ENCODE data around the gene RALGAPA2. TPM values are rescaled to one million over a fixed set of nuclear protein-coding genes. Genes with fewer than 3 reads are reported as not detected.

Gene RALGAPA2
- polyA plus RNA-seq, 1 of the 3 experiments (the other 2 are of a cell fraction): 1.0 TPM

GRCh38 chr20:20710443-20711315 is 1.8 kb downstream of the RALGAPA2 start (continued):
- TF ChIP-seq REST (IDR thresholded peaks at IDR 0.05; ENCODE audit: low read depth, low read length) (no peak), CHD2 (IDR thresholded peaks at IDR 0.05; ENCODE audit: low read length, partially characterized antibody) (no peak), FOSL2 (IDR thresholded peaks at IDR 0.05; ENCODE audit: borderline replicate concordance, low read depth) (no peak)

GRCh38 chr20:20709887-20710286 is 2.6 kb downstream of the RALGAPA2 start:
- H3K4me2 ChIP-seq: no peak overlapping the region
- no peaks in the 10 kb centered on the region for H3K9me3 ChIP-seq
- no peak overlapping the region for H3K27ac ChIP-seq (ENCODE audit: low read depth in 2 of 2, low read length in 1 of 2)
- no peak for DNase-seq
- H3K36me3 ChIP-seq (replicated peaks in 1 of 2; ENCODE audit: control insufficient read depth in 1 of 2, insufficient read depth in 2 of 2, low read length in 1 of 2): no peaks in the 10 kb centered on the region
- H3K4me1 ChIP-seq (ENCODE audit: control insufficient read depth in 1 of 2, insufficient read depth in 2 of 2, low read depth in 1 of 2, low read length in 1 of 2): peaks cover 3 to 14% of the 10 kb centered on the region in 2 experiments; a peak in 3 of 4 replicates
- ChIA-PET POLR2A (no interaction called here), CTCF (interaction anchor here (0.9 kb wide), 1 partner anchor 17 kb away, joined by 3 read pairs; no protein-coding TSS in a partner anchor)
- WGBS (ENCODE audit: low lambda C conversion rate): 90% methylated on average over 3 of the region's 3 CpGs
- H3K27me3 ChIP-seq (ENCODE audit: insufficient read depth): no peaks in the 10 kb centered on the region; the same call in 1 of the 2 replicates
- no peak overlapping the region for H3K9ac ChIP-seq
- no peaks in the 10 kb centered on the region for H4K20me1 ChIP-seq (ENCODE audit: insufficient read depth)
- H3K4me3 ChIP-seq (ENCODE audit: low read depth in 2 of 2, low read length in 1 of 2): no peak overlapping the region
- no peaks in the 10 kb centered on the region for H3K79me2 ChIP-seq (ENCODE audit: insufficient read depth)
- H3K9me2 ChIP-seq: no peaks in the 10 kb centered on the region
- TF ChIP-seq REST (IDR thresholded peaks at IDR 0.05; ENCODE audit: low read depth, low read length): no peak
- no peak for TF ChIP-seq TEAD4 (IDR thresholded peaks at IDR 0.05; ENCODE audit: borderline replicate concordance, insufficient read depth)
- no peak for TF ChIP-seq RFX5 (IDR thresholded peaks at IDR 0.05; ENCODE audit: low read length)
- TF ChIP-seq FOSL2 (IDR thresholded peaks at IDR 0.05; ENCODE audit: borderline replicate concordance, low read depth): no peak
- TF ChIP-seq CHD2 (IDR thresholded peaks at IDR 0.05; ENCODE audit: low read length, partially characterized antibody): no peak
- TF ChIP-seq TAF1 (IDR thresholded peaks at IDR 0.05; ENCODE audit: borderline replicate concordance, low read depth, low read length): no peak
- no peak for TF ChIP-seq NFIC (IDR thresholded peaks at IDR 0.05; ENCODE audit: borderline replicate concordance)
- no peaks in the 10 kb centered on the region for H3F3A ChIP-seq (replicated peaks; ENCODE audit: insufficient read depth)
- H2AFZ ChIP-seq (ENCODE audit: low read depth): no peak overlapping the region
